HEK293 (cell line): ENCODE results near the gene GOLGA3.

Experiments used
- CTCF ChIP-seq: fragments of 450-650 bp; formaldehyde crosslinking; IDR thresholded peaks from 2 replicates; pipeline ENCODE4 v1.5.1; 2016; ENCODE audit warnings: missing biosample characterization, missing genetic modification characterization
- KLF7 ChIP-seq: fragments of 450-650 bp; formaldehyde crosslinking; IDR thresholded peaks from 2 replicates; pipeline ENCODE4 v1.5.1; 2016; ENCODE audit warnings: missing biosample characterization, missing genetic modification characterization, borderline replicate concordance
- WT1 ChIP-seq: fragments of 450-650 bp; formaldehyde crosslinking; IDR thresholded peaks from 2 replicates; pipeline ENCODE4 v1.5.1; 2016; ENCODE audit warnings: missing biosample characterization, missing genetic modification characterization
- ZBTB1 ChIP-seq: fragments of 450-650 bp; formaldehyde crosslinking; IDR thresholded peaks from 2 replicates; pipeline ENCODE4 v1.5.1; 2016; ENCODE audit warnings: missing biosample characterization, missing genetic modification characterization
- ZNF76 ChIP-seq: fragments of 450-650 bp; formaldehyde crosslinking; IDR thresholded peaks from 2 replicates; pipeline ENCODE4; 2016; ENCODE audit warnings: low read depth, missing biosample characterization, missing genetic modification characterization, borderline replicate concordance
- ZNF830 ChIP-seq: fragments of 450-650 bp; IDR thresholded peaks from 2 replicates; pipeline ENCODE4 v1.5.0; 2018; ENCODE audit warnings: missing biosample characterization, missing genetic modification characterization, low read depth, mild to moderate bottlenecking, moderate library complexity
- TF ChIP-seq, protein P1 (sequence below): fragments of 450-650 bp; formaldehyde crosslinking; conservative IDR thresholded peaks from 2 replicates; pipeline ENCODE4 v1.5.1; 2016; ENCODE audit warnings: low read depth, missing biosample characterization, missing genetic modification characterization

DNA sequence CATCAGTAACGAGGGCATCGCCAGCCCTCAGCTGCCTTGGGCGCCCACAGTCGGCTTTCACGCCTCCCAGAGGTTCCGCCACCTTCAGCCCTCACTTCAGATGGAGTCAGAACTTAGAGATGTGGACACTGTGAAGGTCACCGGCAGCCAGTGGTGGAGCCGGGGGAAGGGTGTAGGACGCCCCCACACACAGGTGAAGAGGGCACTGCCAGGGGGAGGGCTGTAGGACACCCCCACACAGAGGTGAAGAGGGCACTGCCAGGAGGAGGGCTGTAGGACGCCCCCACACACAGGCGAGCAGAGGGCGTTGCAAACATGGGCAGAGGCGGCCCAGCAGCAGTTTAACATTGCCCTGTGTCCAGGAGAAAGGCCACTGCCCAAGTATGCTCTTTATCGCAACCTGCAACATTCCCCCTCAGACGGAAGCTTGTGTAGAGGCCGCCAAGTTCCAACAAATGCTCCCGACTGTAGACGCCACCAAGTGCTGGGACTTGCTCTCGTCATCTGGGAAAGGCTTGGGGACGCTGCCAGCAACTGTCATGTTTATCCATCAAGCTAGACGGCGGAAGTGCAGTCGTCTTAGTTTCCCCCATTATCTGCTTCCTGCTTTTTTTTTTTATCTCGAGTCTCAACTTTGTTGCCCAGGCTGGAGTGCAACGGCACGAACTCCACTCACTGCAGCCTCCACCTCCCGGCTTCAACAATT is 62.1 kb downstream of the GOLGA3 start:
- TF ChIP-seq, protein P1, sequence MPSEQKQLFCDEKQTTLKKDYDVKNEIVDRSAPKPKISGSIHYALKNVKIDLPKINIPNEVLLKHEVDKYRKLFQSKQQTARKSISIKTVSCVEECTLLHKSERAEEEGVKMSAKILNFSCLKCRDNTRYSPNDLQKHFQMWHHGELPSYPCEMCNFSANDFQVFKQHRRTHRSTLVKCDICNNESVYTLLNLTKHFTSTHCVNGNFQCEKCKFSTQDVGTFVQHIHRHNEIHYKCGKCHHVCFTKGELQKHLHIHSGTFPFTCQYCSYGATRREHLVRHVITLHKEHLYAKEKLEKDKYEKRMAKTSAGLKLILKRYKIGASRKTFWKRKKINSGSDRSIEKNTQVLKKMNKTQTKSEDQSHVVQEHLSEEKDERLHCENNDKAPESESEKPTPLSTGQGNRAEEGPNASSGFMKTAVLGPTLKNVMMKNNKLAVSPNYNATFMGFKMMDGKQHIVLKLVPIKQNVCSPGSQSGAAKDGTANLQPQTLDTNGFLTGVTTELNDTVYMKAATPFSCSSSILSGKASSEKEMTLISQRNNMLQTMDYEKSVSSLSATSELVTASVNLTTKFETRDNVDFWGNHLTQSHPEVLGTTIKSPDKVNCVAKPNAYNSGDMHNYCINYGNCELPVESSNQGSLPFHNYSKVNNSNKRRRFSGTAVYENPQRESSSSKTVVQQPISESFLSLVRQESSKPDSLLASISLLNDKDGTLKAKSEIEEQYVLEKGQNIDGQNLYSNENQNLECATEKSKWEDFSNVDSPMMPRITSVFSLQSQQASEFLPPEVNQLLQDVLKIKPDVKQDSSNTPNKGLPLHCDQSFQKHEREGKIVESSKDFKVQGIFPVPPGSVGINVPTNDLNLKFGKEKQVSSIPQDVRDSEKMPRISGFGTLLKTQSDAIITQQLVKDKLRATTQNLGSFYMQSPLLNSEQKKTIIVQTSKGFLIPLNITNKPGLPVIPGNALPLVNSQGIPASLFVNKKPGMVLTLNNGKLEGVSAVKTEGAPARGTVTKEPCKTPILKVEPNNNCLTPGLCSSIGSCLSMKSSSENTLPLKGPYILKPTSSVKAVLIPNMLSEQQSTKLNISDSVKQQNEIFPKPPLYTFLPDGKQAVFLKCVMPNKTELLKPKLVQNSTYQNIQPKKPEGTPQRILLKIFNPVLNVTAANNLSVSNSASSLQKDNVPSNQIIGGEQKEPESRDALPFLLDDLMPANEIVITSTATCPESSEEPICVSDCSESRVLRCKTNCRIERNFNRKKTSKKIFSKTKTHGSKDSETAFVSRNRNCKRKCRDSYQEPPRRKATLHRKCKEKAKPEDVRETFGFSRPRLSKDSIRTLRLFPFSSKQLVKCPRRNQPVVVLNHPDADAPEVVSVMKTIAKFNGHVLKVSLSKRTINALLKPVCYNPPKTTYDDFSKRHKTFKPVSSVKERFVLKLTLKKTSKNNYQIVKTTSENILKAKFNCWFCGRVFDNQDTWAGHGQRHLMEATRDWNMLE (tag by site-specific recombination): no peak
- no peak for TF ChIP-seq ZNF76 (tag by site-specific recombination)
- no peak for TF ChIP-seq CTCF
- no peak for TF ChIP-seq ZBTB1 (tag by site-specific recombination)
- TF ChIP-seq ZNF830 (tag by site-specific recombination): no peak
- TF ChIP-seq WT1 (tag by site-specific recombination): no peak
- no peak for TF ChIP-seq KLF7 (tag by site-specific recombination)
